Fibroblast of skin of right quadriceps (primary cell): ENCODE data around the gene ACSL5.
"Not testable (repeated sequence)": the region's sequence is repeated elsewhere in the genome, so short reads cannot be mapped to it uniquely, and the experiment has no call there.

Experiments used
- DNase-seq: peaks from one replicate; pipeline ENCODE4 v3.0.0-alpha.2; 2013

The ACSL5 gene

DNA sequence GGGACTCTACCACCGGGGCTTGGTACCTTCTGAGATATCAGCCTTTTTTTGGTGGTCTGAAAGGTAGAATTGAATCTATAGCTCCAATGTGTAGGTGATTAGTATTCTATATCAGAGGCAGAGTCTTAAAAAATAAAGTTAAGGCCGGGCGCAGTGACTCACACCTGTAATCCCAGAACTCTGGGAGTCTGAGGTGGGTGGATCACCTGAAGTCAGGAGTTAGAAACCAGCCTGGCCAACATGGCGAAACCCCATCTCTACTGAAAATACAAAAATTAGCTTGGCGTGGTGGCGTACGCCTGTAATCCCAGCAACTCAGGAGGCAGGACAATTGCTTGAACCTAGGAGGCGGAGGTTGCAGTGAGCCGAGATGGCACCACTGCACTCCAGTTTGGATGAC, 3.2 kb downstream of the ACSL5 start:
- not testable (repeated sequence) for DNase-seq

DNA sequence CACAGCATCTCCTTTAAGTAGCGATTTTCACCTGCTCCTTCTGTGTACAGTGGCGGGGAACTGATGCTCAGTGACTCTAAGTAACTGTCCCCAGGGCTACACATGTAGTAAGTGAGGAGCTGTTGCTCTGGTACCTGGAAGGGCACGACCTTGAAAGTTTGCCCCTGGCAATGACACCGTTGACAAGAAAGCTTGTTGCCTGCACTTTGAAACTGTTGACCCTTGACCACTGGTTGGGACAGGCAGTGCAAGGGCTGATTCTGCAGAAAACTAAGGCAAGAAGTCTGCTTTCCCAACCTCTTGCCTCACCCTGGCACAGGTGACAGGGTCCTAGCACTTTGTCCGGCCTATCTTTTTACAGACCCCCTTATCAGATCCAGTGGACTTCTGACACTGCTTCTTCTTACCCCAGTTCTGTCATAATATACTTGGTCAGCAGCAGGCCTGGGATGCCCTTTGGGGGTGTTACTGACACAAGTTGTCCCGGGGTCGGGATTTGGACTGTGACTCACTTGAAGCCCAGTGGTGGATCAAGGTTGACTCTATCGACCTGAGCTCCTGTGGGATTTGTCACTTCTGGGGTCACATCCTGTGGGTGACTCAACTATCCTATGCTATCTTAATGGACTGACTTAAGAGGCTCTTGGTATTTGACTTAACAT, 5.8 kb downstream of the ACSL5 start:
- DNase-seq = peak; percentile 15

DNA sequence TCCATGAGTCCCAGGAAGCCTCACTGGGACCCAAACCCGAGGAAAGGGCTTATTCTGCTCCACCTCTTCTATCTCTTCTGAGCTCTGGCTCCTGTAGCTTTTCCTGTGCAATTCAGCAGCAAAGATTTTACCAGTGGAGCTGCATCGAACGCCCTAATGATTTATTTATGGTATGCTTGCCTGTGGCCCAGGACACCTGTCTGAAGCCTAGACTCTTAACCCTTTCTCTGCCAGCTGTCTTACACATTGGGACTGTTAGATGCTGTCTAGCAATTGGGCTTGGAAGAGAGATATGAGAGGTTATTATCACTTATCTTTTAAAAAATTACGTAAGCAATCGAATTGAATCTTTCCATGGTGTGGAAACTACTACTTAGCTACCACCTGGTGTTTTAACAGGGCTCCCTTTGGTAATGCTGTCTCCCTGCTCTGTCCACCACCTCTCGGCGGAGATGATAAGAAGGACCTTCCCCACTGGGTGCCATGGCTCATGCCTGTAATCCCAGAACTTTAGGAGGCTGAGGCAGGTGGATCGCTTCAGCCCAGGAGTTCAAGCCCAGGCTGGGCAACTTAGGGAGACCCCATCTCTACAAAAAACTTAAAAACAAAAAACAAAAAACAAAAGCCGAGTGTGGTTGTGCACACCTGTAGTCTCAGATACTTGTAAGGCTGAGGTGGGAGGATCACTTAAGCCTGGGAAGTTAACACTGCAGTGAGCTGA, 8.8 kb downstream of the ACSL5 start:
- DNase-seq = no peak

DNA sequence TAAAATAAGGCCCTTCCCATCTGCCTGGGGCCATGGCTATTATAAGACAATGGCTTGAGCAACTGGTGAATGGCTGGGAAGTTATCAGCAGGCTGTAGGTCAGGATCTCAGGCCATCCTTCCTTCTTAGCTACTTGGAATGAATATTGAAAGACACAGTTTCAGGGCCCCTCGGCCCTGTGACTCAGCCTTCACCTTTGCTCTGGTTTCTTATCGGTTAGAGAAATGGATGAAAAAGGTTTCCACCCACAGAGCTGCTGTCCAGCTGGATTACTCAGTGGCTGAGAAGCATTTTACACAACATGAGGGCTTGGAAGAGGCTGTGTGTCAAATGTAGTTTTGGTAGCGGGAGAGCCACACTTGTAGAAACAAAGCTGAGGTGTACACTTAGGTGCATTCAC, 9.4 kb downstream of the ACSL5 start:
- no peak for DNase-seq

DNA sequence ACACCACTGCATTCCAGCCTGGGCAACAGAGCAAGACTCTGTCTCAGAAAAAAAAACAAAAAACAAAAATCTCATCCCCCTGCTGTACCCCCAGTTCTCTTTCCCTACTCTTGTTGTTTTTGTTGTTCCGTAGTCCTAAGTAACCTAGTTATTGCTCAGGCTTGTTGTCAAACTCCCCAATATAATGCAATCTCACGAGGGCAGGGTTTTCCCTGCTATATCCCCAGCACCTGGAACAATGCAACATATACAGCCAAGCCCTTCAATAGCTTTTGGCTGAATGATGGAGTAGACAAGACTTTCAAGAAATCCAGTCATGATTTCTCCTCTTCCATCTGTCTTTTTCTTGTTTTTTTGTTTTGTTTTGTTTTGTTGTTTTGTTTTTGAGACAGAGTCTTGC, 10.2 kb downstream of the ACSL5 start:
- DNase-seq = no peak

DNA sequence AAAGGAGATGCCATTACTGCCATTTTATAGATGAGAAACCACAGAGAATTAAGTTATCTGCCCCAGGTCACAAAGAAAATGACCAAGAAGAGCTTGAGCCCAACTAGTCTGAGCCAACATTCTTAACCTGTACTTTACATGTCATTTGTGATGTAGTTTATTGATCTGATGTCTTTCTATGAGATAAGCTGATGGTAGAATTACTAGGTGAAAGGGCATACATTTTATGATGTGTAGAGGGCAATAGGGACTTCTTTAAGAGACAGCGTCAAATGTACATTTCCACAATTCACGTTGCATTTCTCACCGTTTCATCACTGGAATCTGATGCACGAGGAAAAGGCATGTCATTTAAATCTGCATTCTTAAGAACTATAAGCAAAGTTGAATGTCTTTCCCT, 11.3 kb downstream of the ACSL5 start:
- DNase-seq = no peak

DNA sequence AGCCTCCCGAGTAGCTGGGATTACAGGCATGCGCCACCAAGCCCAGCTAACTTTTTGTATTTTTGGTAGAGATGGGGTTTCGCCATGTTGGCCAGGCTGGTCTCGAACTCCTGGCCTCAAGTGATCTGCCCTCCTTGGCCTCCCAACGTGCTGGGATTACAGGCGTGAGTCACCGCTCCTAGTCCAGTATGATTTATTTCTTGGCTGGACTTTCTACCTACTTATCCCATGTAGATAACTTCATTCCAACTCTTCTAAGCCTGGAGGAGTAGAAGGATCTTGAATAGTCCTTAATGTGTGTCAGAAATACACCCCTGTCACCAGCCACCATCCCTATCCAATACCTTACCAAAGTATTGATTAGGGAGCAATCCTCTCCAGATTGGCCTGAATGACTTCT, 14.1 kb downstream of the ACSL5 start:
- DNase-seq = not testable (repeated sequence)

DNA sequence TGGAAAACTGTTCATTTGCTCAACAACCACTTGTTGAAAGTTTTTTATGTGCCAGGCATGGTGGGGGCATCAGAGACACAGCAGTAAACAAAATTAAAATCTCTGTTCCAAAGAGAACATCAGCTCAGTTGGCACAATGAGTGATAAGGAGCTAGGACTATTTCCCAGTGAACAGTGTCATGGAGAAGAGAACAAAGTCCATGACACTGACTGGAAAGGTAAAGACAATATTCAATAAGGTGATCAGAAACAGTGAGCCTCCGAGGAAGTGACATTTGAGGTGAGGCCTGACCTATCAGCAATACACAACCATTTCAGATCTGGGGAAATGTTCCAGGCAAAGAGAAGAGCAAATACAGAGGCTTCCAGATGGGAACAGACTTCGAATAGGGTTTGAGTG, 14.6 kb downstream of the ACSL5 start:
- DNase-seq = no peak

DNA sequence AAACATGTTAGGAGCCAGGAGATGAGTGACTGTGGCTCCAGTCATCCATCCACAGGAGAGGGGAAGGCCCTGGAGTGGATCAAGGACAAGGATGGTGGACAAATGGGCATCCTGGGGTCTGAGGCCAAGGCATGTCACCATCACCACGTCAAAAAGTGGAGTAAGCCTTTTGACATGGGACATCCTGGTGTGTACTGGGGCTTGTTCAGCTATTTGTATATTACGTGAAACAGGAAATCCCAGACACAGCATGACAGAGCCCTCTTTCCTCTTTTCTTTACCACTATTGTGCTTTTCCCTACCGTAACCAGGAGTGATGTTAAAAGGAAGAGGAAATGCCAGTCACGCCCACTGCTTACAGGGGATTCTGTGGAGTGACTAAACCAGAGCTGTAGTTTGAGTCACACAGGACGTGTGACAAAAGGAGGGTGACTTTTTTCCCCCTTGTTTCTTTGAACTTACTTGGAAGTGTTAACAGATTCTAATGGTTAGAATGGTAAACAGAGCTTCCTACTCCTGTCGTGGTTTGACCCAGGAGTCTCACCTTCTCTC, 15.4 kb downstream of the ACSL5 start:
- peak; percentile 38 for DNase-seq

DNA sequence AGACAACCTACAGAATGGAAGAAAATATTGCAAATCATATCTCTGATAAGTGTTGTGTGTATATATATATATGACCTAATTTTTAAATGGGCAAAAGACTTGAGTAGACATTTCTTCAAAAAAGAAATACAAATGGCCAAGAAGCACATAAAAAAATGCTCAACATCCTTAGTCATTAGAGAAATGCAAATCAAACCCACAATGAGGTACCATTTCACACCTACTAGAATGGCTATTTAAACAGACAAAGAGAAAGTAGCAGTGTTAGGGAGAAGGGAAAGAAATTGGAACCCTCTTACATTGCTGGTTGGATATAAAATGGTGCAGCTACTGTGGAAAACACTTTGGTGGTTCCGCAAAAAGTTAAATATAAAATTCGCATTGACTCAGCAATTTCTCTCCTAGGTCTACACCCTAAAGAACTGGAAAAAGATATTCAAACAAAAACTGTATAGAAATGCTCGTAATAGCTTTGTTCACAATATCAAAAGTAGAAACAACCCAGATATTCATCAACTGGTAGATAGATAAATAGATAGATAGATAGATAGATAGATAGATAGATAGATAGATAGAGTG, 16.3 kb downstream of the ACSL5 start:
- DNase-seq = no peak

DNA sequence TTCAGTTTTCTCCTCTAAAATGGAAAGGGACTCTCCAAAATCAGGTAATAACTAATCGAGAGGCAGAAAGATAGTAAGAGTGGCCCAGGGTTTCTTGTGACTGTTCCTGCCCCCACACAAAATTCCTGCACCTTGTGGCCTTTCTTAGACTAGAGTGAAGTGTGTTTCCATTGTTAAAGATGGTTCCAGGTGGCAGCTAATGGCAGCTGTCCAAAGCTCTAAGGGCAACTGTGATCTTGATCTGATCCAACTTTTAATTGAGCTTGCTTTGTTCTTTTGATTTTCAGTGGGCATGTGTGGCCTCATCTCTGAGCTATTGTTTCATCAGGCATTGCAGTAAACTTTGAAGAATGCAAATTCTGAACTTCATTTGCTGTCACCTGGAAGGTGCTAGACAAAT, 19.4 kb downstream of the ACSL5 start:
- DNase-seq = no peak

DNA sequence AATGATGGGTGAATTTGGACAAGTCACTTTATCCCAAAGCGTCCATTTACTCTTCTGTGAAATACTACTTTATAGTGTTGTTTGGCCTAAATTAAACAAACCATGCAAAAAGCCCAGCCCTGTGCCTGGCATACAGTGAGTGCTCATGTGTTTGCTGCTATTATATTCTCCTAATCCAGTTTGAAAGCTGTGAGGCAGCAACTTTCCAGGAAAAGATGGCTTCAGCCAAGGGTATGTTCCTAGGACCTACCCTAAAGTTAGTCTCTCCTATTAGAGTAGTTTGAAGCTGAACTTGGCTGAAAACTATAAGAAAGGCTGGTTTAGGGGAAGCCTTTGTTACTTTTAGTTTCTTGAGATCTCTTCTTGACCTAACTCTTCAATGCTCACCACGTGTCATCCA, 19.9 kb downstream of the ACSL5 start:
- no peak for DNase-seq

DNA sequence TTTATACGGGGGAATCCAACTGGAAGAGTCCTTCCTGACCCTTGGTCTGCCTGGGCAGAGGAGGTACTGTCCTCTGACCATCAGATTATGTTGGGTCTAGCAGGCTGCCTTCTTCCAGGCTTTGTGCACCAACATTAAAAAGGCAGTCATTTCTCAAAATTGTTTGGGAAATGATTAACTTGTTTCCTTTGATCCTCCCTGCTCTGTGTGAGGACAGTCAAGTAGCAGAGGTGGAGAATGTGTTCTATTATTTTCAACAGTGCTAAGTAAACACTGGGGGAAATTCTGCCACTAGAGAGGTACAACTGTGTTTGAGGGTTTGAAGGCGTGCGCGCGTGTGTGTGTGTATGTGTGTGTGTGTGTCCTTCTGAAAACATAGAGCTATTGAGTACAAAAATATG, 20.6 kb downstream of the ACSL5 start:
- DNase-seq = no peak

DNA sequence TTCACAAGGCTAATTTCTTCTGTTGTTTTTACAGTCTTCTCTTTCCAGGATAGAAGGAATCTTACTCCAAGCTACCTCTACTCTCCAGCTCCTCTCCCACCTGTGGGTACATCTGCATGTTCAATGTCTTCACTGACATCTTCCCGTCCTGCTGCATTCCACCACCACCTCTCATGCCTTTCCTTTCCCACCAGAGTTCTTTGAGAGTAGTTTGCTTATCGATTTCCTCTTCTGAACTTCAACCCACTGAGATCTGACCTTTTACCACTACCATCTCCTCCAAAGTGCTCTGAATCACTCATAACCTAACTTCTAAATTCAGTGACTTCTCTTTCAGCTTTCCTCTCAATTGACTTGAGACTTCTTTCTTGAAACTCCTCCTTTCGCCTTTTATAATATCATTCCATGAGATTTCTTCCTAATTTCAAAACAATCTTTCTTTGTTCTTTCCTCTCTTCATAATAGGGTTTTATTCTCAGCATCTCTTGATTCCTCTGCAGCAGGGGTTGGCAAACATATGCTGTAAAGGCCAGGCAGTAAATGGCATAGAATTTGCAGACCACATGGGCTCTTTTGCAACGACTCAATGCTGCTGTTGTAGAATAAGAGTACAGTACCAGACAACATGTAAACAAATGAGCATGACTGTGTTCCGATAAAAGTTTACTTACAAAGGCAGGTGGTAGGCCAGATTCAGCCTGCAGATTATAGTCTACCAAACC, 22.1 kb downstream of the ACSL5 start:
- DNase-seq = no peak

DNA sequence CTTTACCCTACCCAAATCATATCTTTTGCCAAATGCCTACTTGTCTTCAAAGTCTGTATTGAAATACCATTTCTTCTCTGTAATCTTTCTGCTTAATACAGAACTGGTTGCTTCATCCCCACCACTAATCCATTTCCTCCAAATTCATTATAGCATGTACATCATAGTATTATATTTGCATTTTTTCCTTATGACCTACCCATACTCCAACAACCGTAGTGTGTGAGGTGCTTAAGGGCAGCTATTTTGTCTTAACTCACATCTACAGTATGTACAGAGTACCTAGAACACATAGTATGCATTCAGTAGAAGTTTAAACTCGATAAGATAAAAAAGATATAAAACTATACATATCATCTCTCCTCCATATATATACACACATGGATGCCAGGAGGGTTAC, 23.7 kb downstream of the ACSL5 start:
- no peak for DNase-seq

DNA sequence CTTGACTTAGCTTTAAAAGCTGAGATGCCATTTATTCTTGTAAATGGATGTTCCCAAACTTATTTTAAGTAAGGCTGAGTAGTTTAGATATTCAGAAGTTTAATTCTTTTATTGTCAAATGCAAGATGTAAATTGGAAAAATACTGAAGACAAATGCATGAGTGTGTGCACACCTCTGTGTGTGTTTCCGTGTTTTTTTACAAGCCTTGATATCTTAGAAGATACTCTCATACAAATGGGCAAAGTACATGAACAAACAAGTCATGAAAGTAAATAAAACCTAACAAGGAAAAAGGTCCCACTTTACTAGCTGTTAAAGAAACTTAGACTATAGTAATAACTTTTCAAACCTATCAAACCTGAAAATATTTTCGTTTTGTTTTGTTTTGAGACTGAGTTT, 29.0 kb downstream of the ACSL5 start:
- no peak for DNase-seq

DNA sequence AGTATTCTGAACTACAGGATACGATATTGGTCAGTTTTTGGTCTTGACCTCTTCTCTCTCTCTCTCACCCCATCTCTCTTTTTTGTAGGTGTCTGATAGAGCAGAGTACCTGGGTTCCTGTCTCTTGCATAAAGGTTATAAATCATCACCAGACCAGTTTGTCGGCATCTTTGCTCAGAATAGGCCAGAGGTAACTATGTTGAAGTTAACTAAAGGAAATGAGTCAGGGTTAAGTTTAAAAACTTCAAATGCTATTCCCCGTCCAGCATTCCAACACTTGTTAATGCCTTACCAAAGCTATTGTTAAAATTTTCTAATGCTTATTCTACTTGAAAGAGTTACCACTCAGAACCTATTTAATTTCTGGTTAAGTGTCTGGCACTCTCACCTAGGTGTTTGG, 30.7 kb downstream of the ACSL5 start:
- DNase-seq = no peak

DNA sequence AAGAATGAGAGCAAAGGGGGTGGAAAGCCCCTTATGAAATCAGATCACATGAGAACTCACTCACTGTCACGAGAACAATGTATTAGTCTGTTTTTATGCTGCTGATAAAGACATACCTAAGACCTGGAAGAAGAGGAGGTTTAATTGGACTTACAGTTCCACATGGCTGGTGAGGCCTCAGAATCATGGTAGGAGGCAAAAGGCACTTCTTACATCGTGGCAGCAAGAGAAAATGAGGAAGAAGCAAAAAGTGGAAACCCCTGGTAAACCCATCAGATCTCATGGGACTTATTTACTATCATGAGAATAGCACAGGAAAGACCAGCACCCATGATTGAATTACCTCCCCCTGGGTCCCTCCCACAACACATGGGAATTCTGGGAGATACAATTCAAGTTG, 32.9 kb downstream of the ACSL5 start:
- DNase-seq = not testable (repeated sequence)

DNA sequence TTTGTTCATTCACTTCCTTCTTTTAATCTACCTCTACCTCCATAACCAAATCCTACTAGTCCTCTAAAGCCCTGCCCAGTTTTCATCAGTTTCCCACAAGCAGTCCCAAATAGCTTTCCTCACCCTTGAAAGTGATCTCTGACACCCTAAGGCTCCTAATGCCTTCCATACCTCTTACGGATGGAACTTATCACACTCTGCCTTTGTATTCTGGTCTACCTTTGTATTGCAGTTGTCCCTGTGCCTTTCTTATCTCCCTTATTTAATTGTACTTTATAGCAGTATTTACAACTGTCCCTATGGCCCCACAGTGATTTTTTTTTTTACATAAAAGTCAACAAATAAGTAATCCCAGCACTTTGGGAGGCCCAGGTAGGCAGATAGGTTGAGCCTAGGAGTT, 33.8 kb downstream of the ACSL5 start:
- no peak for DNase-seq

DNA sequence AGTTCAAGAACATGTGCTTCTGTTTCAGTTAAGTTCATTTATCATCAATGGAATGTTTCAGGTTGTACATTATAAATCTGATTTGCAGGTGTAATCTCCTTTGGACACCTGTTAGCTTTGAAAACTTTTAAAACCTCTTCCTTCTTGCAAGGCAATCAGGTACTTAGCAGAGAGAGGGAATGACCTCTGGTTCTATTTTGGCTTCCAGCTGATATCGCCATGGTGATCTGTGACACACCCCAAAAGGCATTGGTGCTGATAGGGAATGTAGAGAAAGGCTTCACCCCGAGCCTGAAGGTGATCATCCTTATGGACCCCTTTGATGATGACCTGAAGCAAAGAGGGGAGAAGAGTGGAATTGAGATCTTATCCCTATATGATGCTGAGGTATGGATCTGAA, 35.4 kb downstream of the ACSL5 start:
- DNase-seq = no peak

DNA sequence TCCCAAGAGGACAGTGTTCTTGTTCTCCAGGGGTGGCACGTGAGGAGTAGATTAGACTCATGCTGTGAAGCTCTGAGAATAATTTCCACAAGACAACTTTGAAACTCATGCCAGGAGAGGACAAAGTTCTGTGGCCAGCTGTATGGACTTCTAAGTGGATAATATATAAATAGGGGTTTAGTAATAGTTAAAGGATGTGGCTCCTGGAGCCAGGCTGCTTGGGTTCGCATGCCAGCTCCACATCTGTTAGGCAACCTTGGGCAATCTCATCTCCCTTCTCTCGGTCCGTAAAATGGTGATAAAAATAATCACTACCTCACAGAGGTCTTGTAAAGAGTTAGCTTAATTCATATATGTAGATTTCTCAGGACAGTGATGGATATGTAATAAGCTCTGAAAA, 35.8 kb downstream of the ACSL5 start:
- DNase-seq = no peak

DNA sequence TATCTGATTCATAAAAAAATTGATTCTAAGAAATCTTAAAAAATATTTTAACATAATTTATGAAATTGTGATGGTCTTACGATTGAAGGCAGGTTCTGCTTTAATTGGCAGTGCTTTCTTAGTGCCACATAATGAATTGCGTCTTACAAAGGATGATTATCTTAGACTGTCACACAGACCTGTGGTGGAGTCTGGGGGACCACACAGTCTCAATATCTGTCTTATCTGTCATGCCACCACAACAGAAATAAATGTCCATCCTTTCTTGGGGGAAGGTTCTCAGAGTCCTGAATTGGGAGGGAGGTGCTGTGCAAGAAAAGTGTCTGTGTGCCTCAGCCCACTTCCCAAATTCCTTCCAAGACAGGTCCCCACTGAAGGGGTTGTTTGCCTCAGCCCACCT, 38.8 kb downstream of the ACSL5 start:
- DNase-seq = no peak

DNA sequence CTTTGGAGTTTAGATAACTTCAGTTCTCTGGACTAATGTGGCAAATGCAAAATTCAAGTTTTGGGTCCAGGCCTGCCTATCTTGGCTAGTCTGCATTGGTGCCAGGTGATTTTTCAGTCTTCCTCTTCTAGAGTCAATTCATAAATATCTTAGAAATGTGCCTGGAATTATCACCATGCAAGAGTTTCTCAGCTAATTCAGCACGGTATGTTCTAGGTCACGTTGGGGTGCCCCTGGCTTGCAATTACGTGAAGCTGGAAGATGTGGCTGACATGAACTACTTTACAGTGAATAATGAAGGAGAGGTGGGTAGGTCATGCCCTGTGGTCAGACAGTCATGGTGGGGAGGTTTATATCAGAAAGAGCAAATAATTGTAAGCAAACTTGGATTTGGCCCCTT, 47.8 kb downstream of the ACSL5 start:
- no peak for DNase-seq

DNA sequence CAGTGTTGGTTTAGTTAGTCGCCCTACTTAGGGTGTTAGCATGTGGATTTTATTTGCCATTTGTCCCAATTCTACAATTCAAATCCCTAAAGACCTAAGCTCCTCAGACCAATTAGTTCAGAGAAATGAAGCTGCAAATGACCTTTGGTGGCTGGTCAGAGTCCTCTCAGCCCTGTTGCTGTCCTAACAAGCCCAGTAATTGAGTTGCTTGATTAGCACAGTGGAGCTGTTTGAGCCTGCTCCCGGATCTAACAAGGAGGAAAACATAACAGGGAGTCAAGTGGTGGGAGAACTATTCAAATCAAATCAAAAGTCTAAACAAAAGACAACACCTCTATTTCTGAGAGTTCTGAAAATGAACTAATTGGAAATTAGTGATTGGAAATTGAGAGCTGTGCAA, 50.7 kb downstream of the ACSL5 start:
- DNase-seq = no peak
